Sigmoid colon (tissue), 7 donors: ENCODE measurements around the gene TBC1D16. TPM values are rescaled to one million over a fixed set of nuclear protein-coding genes. Genes with fewer than 3 reads are reported as not detected.
A peak's percentile ranks its signal among the peaks of the same experiment; 100 is the strongest.

Experiments used
- DNase-seq: peaks from one replicate; pipeline ENCODE4 v3.0.0-alpha.2; 2019
- H3K27ac ChIP-seq, 4 donors: fragments of 200-600 bp; sonication (generic); one replicate each; pipeline ENCODE4 v1.5.1; 2016 to 2019; ENCODE audit warnings: mild to moderate bottlenecking in 1 of 4
- H3K27me3 ChIP-seq, 3 donors: fragments of 200-600 bp; sonication (generic); one replicate each; pipeline ENCODE4 v1.5.1; 2019; ENCODE audit warnings: mild to moderate bottlenecking in 1 of 3
- H3K36me3 ChIP-seq, 4 donors: fragments of 200-600 bp; sonication (generic); one replicate each; pipeline ENCODE4 v1.5.1; 2016 to 2019
- H3K4me1 ChIP-seq, 4 donors: fragments of 200-600 bp; sonication (generic); one replicate each; pipeline ENCODE4 v1.5.1; 2017 to 2019
- H3K4me3 ChIP-seq, 4 donors: fragments of 200-600 bp; sonication (generic); one replicate each; pipeline ENCODE4 v1.5.1; 2017 to 2019; ENCODE audit warnings: mild to moderate bottlenecking in 2 of 4, moderate library complexity in 1 of 4
- H3K9me3 ChIP-seq, 4 donors: fragments of 200-600 bp in 3 of 4; sonication (generic) in 3 of 4; one replicate each; pipeline versions ENCODE4 v1.5.1 to v1.6.1; 2013 to 2019
- EP300 ChIP-seq, 4 donors: sonication (generic); formaldehyde crosslinking; IDR thresholded peaks; one replicate each; pipeline ENCODE4 v1.6.1; 2017; ENCODE audit warnings: antibody characterized with exemption in 4 of 4
- POLR2A ChIP-seq, 2 donors: fragments of 450-650 bp; IDR thresholded peaks; one replicate each; pipeline ENCODE4 v1.6.1; 2016; ENCODE audit warnings: antibody characterized with exemption in 2 of 2, mild to moderate bottlenecking in 2 of 2, moderate library complexity in 2 of 2
- POLR2AphosphoS5 ChIP-seq, 4 donors: sonication (generic); formaldehyde crosslinking; IDR thresholded peaks; one replicate each; pipeline ENCODE4 v1.6.1; 2017; ENCODE audit warnings: antibody characterized with exemption in 4 of 4
- WGBS, 2 donors: extraction: QIAGEN DNeasy Blood & Tissue Kit; methylation state at CpG; one replicate each; pipeline ENCODE4 v1.1.7; 2013; 5-methylcytosine and 5-hydroxymethylcytosine counted together
- intact Hi-C: fragments of 100-400 bp; cut with DNase I; formaldehyde crosslinking; loops from one replicate; pipeline ENCODE4 v1.15.1; 2023
- polyA plus RNA-seq, 3 donors: library from polyadenylated mRNA; stranded (reverse); fragments of 200-250 nt; gene quantifications; one replicate each; pipeline ENCODE4 v1.2.3, GENCODE V29; 2013
- total RNA-seq, 4 donors: library from RNA; depleted of rRNA; stranded (reverse); fragments of >200 nt; gene quantifications; one replicate each; pipeline ENCODE4 v1.1.0, GENCODE V29; 2016
- TF ChIP-seq, protein P1 (sequence below), 4 experiments: fragments of 450-650 bp in 3 of 4; fragments of 200-600 bp in 1 of 4; IDR thresholded peaks; one replicate each; pipeline ENCODE4 v1.5.1; 2016 to 2019; ENCODE audit warnings: antibody characterized with exemption in 4 of 4, mild to moderate bottlenecking in 3 of 4, moderate library complexity in 2 of 4
- donor health status: healthy with polysubstance abuse.
- donor health status: Bipolar disorder and iron deficiency.
- donor health status: healthy.

Gene TBC1D16
- total and polyA plus RNA-seq, 7 donors: 3.6 to 21.9 (median 15.7) TPM

DNA sequence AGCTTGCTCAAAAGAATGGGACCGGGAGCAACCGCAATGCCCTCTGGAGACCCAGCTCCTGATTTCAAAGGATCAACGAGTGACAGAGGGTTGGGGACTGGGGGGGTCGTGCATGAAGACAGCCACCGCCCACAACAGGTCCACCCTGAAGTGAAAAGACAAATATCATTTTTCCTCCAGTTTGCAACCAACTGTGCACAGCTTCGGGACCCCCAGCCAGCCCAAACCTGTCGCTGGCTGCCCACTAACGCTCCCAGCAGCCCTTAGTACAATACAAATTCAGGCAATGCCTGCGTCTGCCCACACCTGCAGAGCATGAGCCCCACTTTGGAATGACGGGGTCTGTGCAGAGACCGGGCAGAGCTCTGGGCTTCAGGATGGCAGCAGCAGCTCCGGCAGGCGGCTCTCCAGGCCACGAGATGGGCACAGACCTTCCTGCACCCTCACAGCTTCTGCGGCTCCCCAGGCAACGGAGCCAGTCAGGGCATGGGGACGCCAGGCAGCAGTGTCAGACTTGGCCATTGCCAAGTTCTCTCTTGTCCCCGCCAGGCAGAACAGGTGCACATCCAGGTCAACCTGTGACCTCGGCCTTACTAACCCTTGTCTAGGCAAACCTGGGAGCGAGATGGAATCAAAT lies 60.1 kb downstream of the TBC1D16 start:
- DNase-seq: peak; percentile 46
- Histone ChIP-seq H3K27me3 (no peaks in the 10 kb centered on the region), H3K36me3 (peaks cover 0 to 14% (median 0%) of the 10 kb centered on the region in 4 donors), H3K4me3 (no peak overlapping the region), H3K4me1 (peaks cover 0 to 8% (median under 1%) of the 10 kb centered on the region in 4 donors), H3K27ac (no peak overlapping the region), H3K9me3 (no peaks in the 10 kb centered on the region)
- TF ChIP-seq, protein P1, sequence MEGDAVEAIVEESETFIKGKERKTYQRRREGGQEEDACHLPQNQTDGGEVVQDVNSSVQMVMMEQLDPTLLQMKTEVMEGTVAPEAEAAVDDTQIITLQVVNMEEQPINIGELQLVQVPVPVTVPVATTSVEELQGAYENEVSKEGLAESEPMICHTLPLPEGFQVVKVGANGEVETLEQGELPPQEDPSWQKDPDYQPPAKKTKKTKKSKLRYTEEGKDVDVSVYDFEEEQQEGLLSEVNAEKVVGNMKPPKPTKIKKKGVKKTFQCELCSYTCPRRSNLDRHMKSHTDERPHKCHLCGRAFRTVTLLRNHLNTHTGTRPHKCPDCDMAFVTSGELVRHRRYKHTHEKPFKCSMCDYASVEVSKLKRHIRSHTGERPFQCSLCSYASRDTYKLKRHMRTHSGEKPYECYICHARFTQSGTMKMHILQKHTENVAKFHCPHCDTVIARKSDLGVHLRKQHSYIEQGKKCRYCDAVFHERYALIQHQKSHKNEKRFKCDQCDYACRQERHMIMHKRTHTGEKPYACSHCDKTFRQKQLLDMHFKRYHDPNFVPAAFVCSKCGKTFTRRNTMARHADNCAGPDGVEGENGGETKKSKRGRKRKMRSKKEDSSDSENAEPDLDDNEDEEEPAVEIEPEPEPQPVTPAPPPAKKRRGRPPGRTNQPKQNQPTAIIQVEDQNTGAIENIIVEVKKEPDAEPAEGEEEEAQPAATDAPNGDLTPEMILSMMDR (IDR thresholded peaks at IDR 0.05): no peak
- TF ChIP-seq POLR2A (IDR thresholded peaks at IDR 0.05): no peak
- TF ChIP-seq EP300 (IDR thresholded peaks at IDR 0.05): no peak
- TF ChIP-seq POLR2AphosphoS5 (IDR thresholded peaks at IDR 0.05): no peak
- intact Hi-C loops: no loop called here
- WGBS, 2 donors: 90 to 95% methylated on average over 20 of the region's 20 CpGs

GRCh38 chr17:79974566-79975497 lies 60.8 kb downstream of the TBC1D16 start:
- peaks cover 0 to 14% (median 0%) of the 10 kb centered on the region in 4 donors for H3K36me3 ChIP-seq
- H3K4me3 ChIP-seq: no peak overlapping the region
- WGBS, 2 donors: 72 to 86% methylated on average over 23 of the region's 23 CpGs
- intact Hi-C loops: no loop called here
- no peak overlapping the region for H3K27ac ChIP-seq
- H3K4me1 ChIP-seq: peaks cover 0 to 5% (median 0%) of the 10 kb centered on the region in 4 donors
- peak; percentile 49 for DNase-seq
- no peaks in the 10 kb centered on the region for H3K27me3 ChIP-seq
- TF ChIP-seq, protein P1 (IDR thresholded peaks at IDR 0.05): no peak
- no peak for TF ChIP-seq POLR2AphosphoS5 (IDR thresholded peaks at IDR 0.05)
- no peak for TF ChIP-seq POLR2A (IDR thresholded peaks at IDR 0.05)
- TF ChIP-seq EP300 (IDR thresholded peaks at IDR 0.05): no peak
- no peaks in the 10 kb centered on the region for H3K9me3 ChIP-seq

DNA sequence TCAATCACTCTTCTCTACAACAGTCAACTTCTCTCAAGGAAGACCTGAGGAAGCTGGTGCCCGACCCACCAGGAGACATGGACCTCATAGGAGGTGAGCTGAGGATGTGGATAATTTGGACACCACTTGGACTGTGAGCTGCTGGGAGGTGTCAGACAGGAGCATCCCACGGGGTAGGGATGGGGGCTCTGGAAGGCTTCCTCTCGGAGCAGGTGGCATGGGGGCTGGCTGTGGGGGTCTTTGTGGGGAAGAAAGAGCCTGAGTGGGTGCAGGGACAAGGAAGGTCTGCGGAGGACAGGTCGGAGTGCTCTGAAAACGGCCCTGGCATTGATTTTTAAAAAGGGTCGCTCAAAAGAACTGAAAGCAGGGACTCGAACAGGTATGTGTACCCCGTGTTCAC lies 64.0 kb downstream of the TBC1D16 start:
- Histone ChIP-seq H3K9me3 (no peaks in the 10 kb centered on the region), H3K27ac (no peak overlapping the region), H3K36me3 (peaks cover 0 to 14% (median 0%) of the 10 kb centered on the region in 4 donors), H3K4me1 (no peaks in the 10 kb centered on the region), H3K27me3 (no peaks in the 10 kb centered on the region), H3K4me3 (no peak overlapping the region)
- DNase-seq: peak; percentile 54
- TF ChIP-seq POLR2AphosphoS5 (IDR thresholded peaks at IDR 0.05) (no peak), POLR2A (IDR thresholded peaks at IDR 0.05) (no peak), EP300 (IDR thresholded peaks at IDR 0.05) (no peak)
- TF ChIP-seq, protein P1 (IDR thresholded peaks at IDR 0.05): no peak
- intact Hi-C loops: no loop called here
- 94% methylated on average over 9 of the region's 9 CpGs for WGBS, 2 donors

DNA sequence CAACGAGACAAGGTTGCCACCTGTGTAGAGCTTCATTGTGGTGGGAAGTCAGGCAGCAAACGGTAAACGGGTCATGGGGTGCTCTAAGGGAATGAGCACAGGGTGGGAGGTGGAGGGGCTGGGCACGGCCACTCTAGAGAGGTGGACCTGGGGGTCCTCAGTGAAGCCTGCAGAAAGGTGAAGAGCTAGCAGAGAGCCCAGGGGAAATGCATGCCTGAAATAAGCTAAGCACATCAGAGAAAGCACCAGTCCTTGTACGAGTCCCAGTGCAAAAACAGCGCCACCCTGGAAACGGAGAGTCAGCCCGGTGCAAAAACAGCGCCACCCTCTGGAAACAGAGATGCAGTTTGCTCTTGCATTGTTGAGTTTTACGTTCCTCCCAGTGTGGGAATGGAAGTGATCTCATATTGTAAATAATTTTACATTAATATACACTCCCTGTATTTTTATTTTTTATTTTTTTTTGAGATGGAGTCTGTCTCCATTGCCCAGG lies 65.0 kb downstream of the TBC1D16 start:
- Histone ChIP-seq H3K9me3 (no peaks in the 10 kb centered on the region), H3K36me3 (peaks cover 0 to 14% (median 0%) of the 10 kb centered on the region in 4 donors), H3K4me1 (no peaks in the 10 kb centered on the region), H3K27ac (no peak overlapping the region), H3K27me3 (no peaks in the 10 kb centered on the region), H3K4me3 (no peak overlapping the region)
- TF ChIP-seq EP300 (IDR thresholded peaks at IDR 0.05): no peak
- TF ChIP-seq, protein P1 (IDR thresholded peaks at IDR 0.05): no peak
- no peak for TF ChIP-seq POLR2A (IDR thresholded peaks at IDR 0.05)
- no peak for TF ChIP-seq POLR2AphosphoS5 (IDR thresholded peaks at IDR 0.05)
- WGBS, 2 donors: 46 to 47% methylated on average over 10 of the region's 10 CpGs
- intact Hi-C loops: no loop called here
- no peak for DNase-seq
